ENCODE data around the gene PHTF1. TPM values are rescaled to one million over a fixed set of nuclear protein-coding genes. Genes with fewer than 3 reads are reported as not detected.

Gene PHTF1
- total RNA-seq, 1 donor from 2014 or later = 7.4 TPM

- TF ChIP-seq CTCF (IDR thresholded peaks at IDR 0.05; ENCODE audit: insufficient read depth, low read length, severe bottlenecking) = no peak
- no peaks in the 10 kb centered on the region for H3K27me3 ChIP-seq (ENCODE audit: control insufficient read depth, insufficient read depth, low read length)
- H3K36me3 ChIP-seq (ENCODE audit: control insufficient read depth, insufficient read depth, low read length) = no peaks in the 10 kb centered on the region
- H3K4me3 ChIP-seq (ENCODE audit: low read depth, low read length) = no peak overlapping the region
- FAIRE-seq (no peak), DNase-seq (ENCODE audit: low read depth) (no peak)
These were observed 93.2 kb downstream of the PHTF1 start for GRCh38 chr1:113666126-113666525.

- Histone ChIP-seq H3K27me3 (ENCODE audit: control insufficient read depth, insufficient read depth, low read length) (no peaks in the 10 kb centered on the region), H3K4me3 (ENCODE audit: low read depth, low read length) (no peak overlapping the region), H3K36me3 (ENCODE audit: control insufficient read depth, insufficient read depth, low read length) (no peaks in the 10 kb centered on the region)
- DNase-seq (ENCODE audit: low read depth) (no peak), FAIRE-seq (no peak)
- TF ChIP-seq CTCF (IDR thresholded peaks at IDR 0.05; ENCODE audit: insufficient read depth, low read length, severe bottlenecking) = no peak
These were observed 94.2 kb downstream of the PHTF1 start for GRCh38 chr1:113665071-113665470.

- no peak overlapping the region for H3K4me3 ChIP-seq (ENCODE audit: low read depth, low read length)
- no peak for FAIRE-seq
- no peaks in the 10 kb centered on the region for H3K27me3 ChIP-seq (ENCODE audit: control insufficient read depth, insufficient read depth, low read length)
- peak; percentile 86 for DNase-seq (ENCODE audit: low read depth)
- H3K36me3 ChIP-seq (ENCODE audit: control insufficient read depth, insufficient read depth, low read length) = no peaks in the 10 kb centered on the region
- no peak for TF ChIP-seq CTCF (IDR thresholded peaks at IDR 0.05; ENCODE audit: insufficient read depth, low read length, severe bottlenecking)
These were observed 95.9 kb downstream of the PHTF1 start for GRCh38 chr1:113663165-113663951.

- Histone ChIP-seq H3K27me3 (ENCODE audit: control insufficient read depth, insufficient read depth, low read length) (no peaks in the 10 kb centered on the region), H3K4me3 (ENCODE audit: low read depth, low read length) (no peak overlapping the region), H3K36me3 (ENCODE audit: control insufficient read depth, insufficient read depth, low read length) (no peaks in the 10 kb centered on the region)
- no peak for TF ChIP-seq CTCF (IDR thresholded peaks at IDR 0.05; ENCODE audit: insufficient read depth, low read length, severe bottlenecking)
- DNase-seq (ENCODE audit: low read depth) (no peak), FAIRE-seq (no peak)
These were observed 97.2 kb downstream of the PHTF1 start for GRCh38 chr1:113662101-113662500.

GRCh38 chr1:113660088-113660487, 99.2 kb downstream of the PHTF1 start:
- H3K36me3 ChIP-seq (ENCODE audit: control insufficient read depth, insufficient read depth, low read length) = no peaks in the 10 kb centered on the region
- no peaks in the 10 kb centered on the region for H3K27me3 ChIP-seq (ENCODE audit: control insufficient read depth, insufficient read depth, low read length)
- DNase-seq (ENCODE audit: low read depth) = peak; percentile 29
- no peak overlapping the region for H3K4me3 ChIP-seq (ENCODE audit: low read depth, low read length)
- no peak for TF ChIP-seq CTCF (IDR thresholded peaks at IDR 0.05; ENCODE audit: insufficient read depth, low read length, severe bottlenecking)
- FAIRE-seq = no peak

GRCh38 chr1:113659556-113659955, 99.7 kb downstream of the PHTF1 start:
- TF ChIP-seq CTCF (IDR thresholded peaks at IDR 0.05; ENCODE audit: insufficient read depth, low read length, severe bottlenecking) = no peak
- H3K4me3 ChIP-seq (ENCODE audit: low read depth, low read length) = no peak overlapping the region
- H3K36me3 ChIP-seq (ENCODE audit: control insufficient read depth, insufficient read depth, low read length) = no peaks in the 10 kb centered on the region
- DNase-seq (ENCODE audit: low read depth) (no peak), FAIRE-seq (no peak)
- H3K27me3 ChIP-seq (ENCODE audit: control insufficient read depth, insufficient read depth, low read length) = no peaks in the 10 kb centered on the region

Measured in bronchial epithelial cell (primary cell).